Urothelium cell line (cell line): ENCODE data around the gene LMAN2L.
A peak's percentile ranks its signal among the peaks of the same experiment; 100 is the strongest.

Experiments
- DNase-seq: peaks from one replicate; pipeline ENCODE4 v3.0.0; 2011; ENCODE audit warnings: low spot score, mixed read lengths
- FAIRE-seq: peaks from 2 replicates; lab custom pipeline; 2011; peaks lifted over from hg19 to GRCh38; lab: Jason Lieb, UNC

Gene LMAN2L

GRCh38 chr2:96760986-96761832 lies 21.3 kb upstream of the LMAN2L start:
- peak; percentile 83 for FAIRE-seq
- DNase-seq, result no peak

GRCh38 chr2:96760036-96760985 lies 20.4 kb upstream of the LMAN2L start, which contains the start of gene CNNM4:
TSS of gene CNNM4 (plus strand) at chr2:96760902. CDS start at chr2:96761000, 98 bp downstream.
- FAIRE-seq (no peak), DNase-seq (peak; percentile 99)

- FAIRE-seq, result peak; percentile 23
- no peak for DNase-seq
Measured at GRCh38 chr2:96759548-96759947, 19.7 kb upstream of the LMAN2L start.

GRCh38 chr2:96758987-96759386 lies 19.1 kb upstream of the LMAN2L start:
- FAIRE-seq, result no peak
- DNase-seq, result no peak

GRCh38 chr2:96757477-96757860 lies 17.6 kb upstream of the LMAN2L start:
- DNase-seq, result no peak
- no peak for FAIRE-seq

DNA sequence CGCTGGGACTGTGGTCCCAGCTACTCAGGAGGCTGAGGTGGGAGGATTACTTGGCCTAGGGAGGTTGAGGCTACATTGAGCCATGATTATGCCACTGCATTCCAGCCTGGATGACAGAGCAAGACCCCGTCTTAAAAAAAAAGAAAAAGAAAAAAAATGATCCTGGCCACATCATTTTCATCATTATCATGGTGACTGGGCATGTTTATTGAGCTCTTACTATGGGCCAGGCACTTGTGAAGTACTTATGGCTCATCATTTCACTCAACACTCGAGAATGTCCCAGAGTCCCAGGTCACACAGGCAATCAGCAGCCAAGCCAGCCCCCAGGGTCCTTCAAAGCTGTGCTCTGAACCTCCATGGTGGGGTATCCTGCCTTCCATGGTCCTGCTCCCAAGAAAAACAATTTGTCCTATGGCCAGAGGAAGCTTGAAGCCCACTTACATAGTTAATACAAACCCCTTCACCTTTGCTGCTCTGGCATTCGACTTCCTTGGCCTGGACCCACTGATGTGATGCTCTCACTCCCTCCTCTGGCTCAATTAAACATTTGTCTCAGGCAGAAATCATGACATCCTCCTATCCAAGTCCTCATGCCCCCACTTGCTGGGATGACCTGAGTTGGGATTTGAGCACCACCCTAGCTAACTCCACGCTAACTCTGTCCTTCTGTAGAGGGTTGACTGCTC lies 17.1 kb upstream of the LMAN2L start:
- DNase-seq (no peak), FAIRE-seq (no peak)

DNA sequence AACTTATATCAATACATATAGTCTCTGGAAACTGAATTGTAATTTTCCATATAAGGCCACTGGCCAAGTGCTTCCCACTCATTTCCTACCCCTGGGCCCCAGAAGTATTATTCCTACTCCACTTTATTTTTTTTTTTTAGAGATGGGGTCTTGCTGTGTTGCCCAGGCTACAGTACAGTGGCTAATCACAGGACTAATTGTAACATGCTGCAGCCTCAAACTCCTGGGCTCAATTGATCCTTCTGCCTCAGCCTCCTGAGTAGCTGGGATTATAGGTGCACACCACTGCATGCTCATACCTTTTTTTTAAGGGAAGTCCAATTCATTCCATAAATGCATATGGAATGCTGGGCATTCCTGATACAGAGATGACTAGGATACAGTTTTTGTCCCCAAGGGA lies 14.5 kb upstream of the LMAN2L start:
- FAIRE-seq, result no peak
- DNase-seq, result no peak

DNA sequence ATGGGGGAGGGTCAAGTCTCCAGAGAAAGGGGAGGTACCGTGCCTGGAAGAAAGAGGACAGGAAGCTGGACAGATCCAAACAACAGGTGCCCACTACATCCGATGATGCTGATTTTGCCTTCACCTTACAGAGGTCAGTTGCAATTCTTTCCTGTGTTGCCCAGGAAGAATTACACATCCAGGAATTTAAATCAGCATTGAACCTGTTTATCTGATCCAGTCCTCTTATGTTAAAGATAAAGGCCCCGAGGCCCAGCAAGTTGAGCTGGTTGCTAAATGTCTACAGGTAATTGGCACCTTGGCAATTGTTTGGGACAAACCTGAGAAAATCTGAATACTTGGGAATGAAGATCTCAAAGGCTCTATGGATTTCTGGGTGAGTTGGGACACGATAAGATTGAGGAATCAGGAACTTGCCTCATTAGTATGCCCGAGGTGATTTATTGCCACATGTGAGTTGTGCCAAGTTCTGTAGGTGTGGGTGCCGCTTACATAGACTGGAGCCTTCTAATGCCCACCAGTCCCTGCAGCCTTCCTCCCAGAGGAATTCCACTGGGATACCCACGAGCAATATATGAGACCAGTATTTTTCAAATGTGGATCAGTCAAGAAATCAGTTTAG lies 13.9 kb upstream of the LMAN2L start:
- no peak for FAIRE-seq
- no peak for DNase-seq

GRCh38 chr2:96751800-96752199 lies 11.9 kb upstream of the LMAN2L start:
- FAIRE-seq (no peak), DNase-seq (no peak)

- no peak for FAIRE-seq
Measured at GRCh38 chr2:96747061-96747617, 7.3 kb upstream of the LMAN2L start.

DNA sequence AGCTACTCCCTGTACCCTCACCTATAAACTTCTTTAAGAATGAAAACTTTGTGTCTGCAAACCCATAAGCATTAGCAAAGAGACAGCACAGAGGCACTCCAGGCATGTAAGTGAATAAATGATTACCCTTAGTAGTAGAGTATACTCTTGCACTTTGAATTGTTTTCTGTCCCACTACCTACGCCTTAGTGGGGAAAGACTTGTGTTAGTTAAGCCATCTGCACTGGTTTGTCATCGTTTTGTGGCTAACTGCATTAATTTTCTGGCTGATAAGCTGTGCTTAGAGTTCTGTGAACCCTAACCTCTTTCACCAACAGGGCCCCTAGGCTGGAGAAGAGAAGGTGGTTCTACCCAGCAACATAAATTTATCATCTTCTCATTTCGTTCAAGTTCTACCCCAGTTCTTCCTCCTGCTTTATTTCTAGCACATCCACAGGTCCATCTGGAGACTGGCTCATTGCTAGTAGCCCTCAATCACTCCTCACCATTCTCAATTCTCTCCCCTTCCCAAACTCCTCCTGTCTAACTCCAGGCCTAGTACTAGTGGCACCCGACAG lies 710 bp downstream of the LMAN2L start:
- DNase-seq, result no peak
- FAIRE-seq, result no peak

More at GRCh38 chr2:96747061-96747617, 7.3 kb upstream of the LMAN2L start:
- DNase-seq, result no peak

DNA sequence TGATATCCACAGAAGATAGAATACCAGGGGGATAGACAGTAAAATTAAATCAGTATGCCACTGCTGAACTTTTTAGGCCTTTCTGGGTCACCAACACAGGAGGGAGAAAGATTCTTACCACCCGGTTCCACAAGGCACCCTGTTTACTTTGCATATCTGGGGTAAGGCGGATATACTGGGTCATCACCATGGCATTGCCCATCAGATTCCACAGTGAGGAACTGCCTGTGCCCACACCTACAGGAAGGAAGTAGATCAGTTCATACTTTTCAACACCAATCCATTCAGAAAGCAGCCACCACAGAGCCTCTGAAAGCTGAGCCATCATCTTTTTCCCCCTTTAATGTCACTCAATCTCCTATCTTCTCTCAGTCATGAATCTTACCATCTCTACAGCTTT lies 2.0 kb downstream of the LMAN2L start:
- DNase-seq (no peak), FAIRE-seq (no peak)

DNA sequence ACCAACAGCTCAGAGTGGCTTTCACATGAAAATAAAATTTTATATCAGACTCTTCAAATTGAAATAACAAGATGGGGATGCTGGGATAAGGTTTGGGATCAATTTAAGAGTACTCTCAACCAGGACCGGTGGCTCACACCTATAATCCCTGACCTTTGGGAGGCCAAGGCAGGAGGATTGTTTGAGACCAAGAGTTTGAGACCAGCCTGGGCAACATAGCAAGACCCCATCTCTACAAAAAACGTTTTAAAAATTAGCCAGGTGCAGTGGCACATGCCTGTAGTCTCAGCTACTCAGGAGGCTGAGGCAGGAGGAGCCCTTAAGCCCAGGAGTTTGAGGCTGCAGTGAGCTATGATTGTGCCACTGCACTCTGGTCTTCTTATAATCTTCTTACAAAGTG lies 2.6 kb downstream of the LMAN2L start:
- no peak for FAIRE-seq
- no peak for DNase-seq

DNA sequence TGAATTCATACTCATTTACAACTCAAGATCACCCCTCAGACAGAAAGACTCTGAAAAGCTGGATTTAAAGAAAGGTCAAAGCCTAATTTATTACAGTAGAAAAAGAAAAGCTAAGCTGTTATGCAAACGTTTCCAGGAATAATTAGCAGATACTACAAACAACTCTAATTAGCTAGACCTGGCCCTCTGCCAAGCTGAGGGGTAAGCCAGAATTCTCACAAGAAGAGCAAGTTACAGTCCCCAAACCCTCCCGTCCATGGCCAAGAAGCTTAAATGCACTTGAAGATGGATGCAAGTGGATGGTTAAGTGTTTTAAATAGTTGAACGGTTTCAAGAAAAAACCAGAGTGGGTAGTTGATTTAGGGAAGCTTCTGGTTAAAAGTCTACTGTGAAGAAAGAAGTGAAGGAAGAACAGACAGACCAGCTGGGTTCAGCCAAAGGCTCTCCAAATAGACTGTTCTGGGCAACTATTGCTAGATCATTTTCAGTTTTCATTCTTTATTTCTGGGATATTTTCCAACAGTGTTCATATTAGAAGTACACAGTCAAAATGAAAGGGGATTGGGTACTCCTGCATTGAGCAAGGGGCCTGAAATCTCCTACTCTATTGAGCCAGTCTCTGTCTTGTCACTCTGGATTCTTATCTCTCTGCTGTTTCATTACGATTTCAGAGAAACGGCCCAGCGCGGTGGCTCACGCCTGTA lies 4.8 kb downstream of the LMAN2L start:
- FAIRE-seq, result no peak
- DNase-seq, result no peak

DNA sequence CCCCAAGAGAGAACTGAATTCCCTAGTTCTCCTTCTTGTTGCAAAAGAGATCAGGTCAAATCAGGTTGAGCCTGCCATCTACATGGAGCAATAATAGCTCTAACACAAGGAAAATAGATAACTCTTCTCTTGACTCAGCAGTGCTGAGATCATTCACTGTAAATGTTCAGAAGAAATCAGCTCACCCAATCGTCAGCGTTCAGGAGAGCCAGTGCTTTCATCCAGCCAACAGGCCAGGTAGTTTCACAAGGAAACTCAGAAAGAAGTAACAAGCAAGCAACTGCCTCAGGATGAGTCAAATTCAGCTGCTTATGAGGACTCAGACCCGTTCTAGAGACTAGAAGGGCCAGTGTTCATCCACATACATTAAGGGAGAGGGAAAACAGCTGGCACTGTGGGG lies 5.9 kb downstream of the LMAN2L start:
- no peak for FAIRE-seq
- no peak for DNase-seq

DNA sequence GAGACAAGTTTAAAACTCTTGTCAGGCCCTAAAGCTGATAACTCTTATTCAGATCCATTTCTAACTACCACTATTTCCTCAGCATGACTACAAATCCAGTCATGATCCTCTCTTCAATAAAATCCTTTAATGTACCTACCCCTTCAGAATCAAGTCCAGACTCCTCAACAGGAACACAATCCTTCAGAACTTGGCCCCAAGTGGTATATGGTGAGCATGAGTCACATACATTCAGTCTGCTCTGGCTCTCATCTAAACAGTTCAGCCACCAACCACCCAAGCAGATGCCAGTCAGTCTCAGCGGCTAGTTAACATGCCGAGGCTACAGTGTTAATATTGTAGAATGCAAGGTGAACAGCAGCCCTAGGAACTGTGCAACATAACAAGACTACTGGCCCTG lies 9.7 kb downstream of the LMAN2L start:
- DNase-seq, result no peak
- no peak for FAIRE-seq

DNA sequence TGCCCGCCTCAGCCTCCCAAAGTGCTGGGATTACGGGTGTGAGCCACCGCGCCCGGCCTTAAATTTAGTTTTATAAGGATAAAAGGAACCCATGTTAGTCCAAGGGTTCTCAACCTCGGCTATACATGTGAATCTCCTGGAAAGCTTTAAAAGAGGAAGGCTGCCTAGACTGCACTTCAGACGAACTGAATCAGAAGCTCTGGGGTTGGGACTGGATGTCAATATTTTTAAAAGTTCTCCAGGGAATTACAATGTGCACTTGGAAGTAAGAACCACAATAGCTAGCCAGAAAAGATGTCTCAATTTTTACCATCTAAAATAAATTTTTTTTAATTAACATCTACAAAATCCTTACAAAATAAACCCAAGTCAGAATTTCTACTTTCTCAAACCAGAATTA lies 10.1 kb downstream of the LMAN2L start:
- FAIRE-seq (no peak), DNase-seq (no peak)

DNA sequence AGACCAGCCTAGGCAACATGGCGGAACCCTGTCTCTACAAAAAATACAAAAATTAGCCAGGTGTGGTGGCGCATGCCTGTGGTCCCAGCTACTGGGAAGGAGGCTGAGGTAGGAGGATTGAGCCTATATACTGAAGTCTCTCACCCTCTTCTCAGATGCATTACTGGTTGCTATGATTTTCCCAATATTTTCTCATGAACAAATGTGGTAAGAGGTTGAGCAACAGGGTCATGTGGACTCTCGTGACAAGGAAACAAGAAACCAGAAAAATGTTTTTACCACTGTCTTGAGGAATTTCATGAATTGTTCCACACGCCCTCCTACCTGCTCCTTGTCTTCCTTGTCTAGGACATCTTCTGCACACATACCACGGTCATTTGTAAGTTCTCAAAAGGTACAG lies 12.4 kb downstream of the LMAN2L start:
- FAIRE-seq (no peak), DNase-seq (no peak)

DNA sequence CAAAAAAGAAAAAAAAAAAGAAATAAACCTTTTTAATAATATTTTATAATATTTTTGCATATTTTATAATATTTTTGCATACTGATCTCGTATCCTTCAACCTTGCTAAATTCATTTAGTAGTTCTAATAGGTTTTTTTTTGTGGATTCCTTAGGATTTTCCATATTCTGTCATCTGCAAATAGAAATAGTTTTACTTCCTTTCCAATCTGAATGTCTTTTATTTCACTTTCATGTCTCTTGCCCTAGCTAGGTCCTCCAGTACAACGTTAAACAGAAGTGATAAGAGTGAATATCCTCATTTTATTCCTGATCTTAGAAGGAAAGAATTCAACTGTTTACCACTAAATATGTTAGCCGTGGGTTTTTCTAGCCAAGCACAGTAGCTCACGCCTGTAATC lies 13.7 kb downstream of the LMAN2L start:
- DNase-seq (no peak), FAIRE-seq (no peak)
